Heart left ventricle (tissue), 16 donors: Measurements from ENCODE around the gene SEPTIN10. TPM values are rescaled to one million over a fixed set of nuclear protein-coding genes. Genes with fewer than 3 reads are reported as not detected.

Experiments
- ATAC-seq, 4 donors: fragments of 200-7000 bp; cut with Tn5 transposase; one replicate each; pipeline ENCODE4 v1.9.1; 2020 to 2022; ENCODE audit warnings: moderate library complexity in 4 of 4, mild to moderate bottlenecking in 3 of 4, moderate number of reproducible peaks in 1 of 4
- DNase-seq, 5 donors: peaks; one replicate each; pipeline ENCODE4 v3.0.0-alpha.2; 2020
- H3K27ac ChIP-seq, 12 donors: fragments of 200-600 bp; sonication (generic) in 4 of 12; one replicate each; pipeline versions ENCODE4 v1.5.0 to v1.8.0; 2016 to 2022; ENCODE audit warnings: mild to moderate bottlenecking in 2 of 12
- H3K27me3 ChIP-seq, 9 donors: fragments of 200-600 bp; sonication (generic) in 2 of 9; one replicate each; pipeline versions ENCODE4 v1.5.1 to v1.8.0; 2016 to 2022; ENCODE audit warnings: mild to moderate bottlenecking in 3 of 9
- H3K36me3 ChIP-seq, 9 donors: fragments of 200-600 bp; sonication (generic) in 2 of 9; one replicate each; pipeline versions ENCODE4 v1.5.0 to v1.8.0; 2018 to 2022; ENCODE audit warnings: mild to moderate bottlenecking in 2 of 9
- H3K4me1 ChIP-seq, 12 donors: fragments of 200-600 bp; sonication (generic) in 4 of 12; one replicate each; pipeline versions ENCODE4 v1.5.0 to v1.8.0; 2016 to 2022; ENCODE audit warnings: mild to moderate bottlenecking in 3 of 12
- H3K4me3 ChIP-seq, 12 donors: fragments of 200-600 bp; sonication (generic) in 4 of 12; one replicate each; pipeline versions ENCODE4 v1.5.0 to v1.8.0; 2017 to 2022; ENCODE audit warnings: mild to moderate bottlenecking in 9 of 12, moderate library complexity in 4 of 12
- H3K9me3 ChIP-seq, 12 donors: fragments of 200-600 bp; sonication (generic) in 4 of 12; one replicate each; pipeline versions ENCODE4 v1.5.0 to v1.8.0; 2016 to 2022; ENCODE audit warnings: mild to moderate bottlenecking in 1 of 12
- POLR2A ChIP-seq, 2 donors: fragments of 450-650 bp; IDR thresholded peaks; one replicate each; pipeline ENCODE4 v1.6.1; 2017; ENCODE audit warnings: antibody characterized with exemption in 2 of 2, mild to moderate bottlenecking in 2 of 2, moderate library complexity in 2 of 2
- WGBS, 4 donors: extraction: QIAGEN DNeasy Blood & Tissue Kit in 2 of 4; methylation state at CpG; one replicate each; pipeline versions ENCODE4 v1.1.5 to v1.1.7; 2013 to 2018; 5-methylcytosine and 5-hydroxymethylcytosine counted together
- intact Hi-C, 10 donors: fragments of 100-400 bp; cut with DNase I; formaldehyde crosslinking; loops; one replicate each; pipeline versions ENCODE4 v1.11.1 to v1.14.2; 2022
- polyA plus RNA-seq, 2 donors: library from polyadenylated mRNA; stranded (reverse); fragments of 200-250 nt; gene quantifications; one replicate each; pipeline ENCODE4 v1.2.3, GENCODE V29; 2013
- total RNA-seq, 9 donors: library from RNA; depleted of rRNA in 2 of 9; stranded (reverse); fragments of >200 nt in 2 of 9; fragmentation: NEBNext Ultra II Directional in 3 of 9; extraction: Animal tissue kit (Norgen Biotek cat#: 25700) in 3 of 9; gene quantifications; one replicate each; pipeline versions ENCODE4 v1.1.0 to v1.2.4, GENCODE V29; 2016 to 2023
- TF ChIP-seq, protein P1 (sequence below), 12 donors: fragments of 200-600 bp; sonication (generic) in 4 of 12; IDR thresholded peaks; one replicate each; pipeline versions ENCODE4 v1.5.0 to v1.8.0; 2018 to 2022; ENCODE audit warnings: antibody characterized with exemption in 12 of 12, mild to moderate bottlenecking in 5 of 12
- donor health status: ischemic (EF 13 %, LVEDD 7.1; RV severe dilation, severe dysfunction).
- donor health status: healthy with polysubstance abuse.
- donor health status: DM: no; HTN: yes; CAD: no.
- donor health status: DM: no; HTN: no; CAD: no.
- donor health status: ischemic (EF 25% LVEDD 6.9; RV normal size, moderate dysfunction).
- donor health status: ischemic (EF 25% LVEDD 5.7; RV mildly dilated, moderate dysfunction).
- donor health status: healthy.
- donor health status: DM: yes; HTN: yes; CAD: no.
- donor health status: ischemic (EF 35%, LVEDD 5.7; RV mildly dilated, moderate dysfunction).
- donor health status: nonischemic (EF 11% LVEDD 7.7; RV severe dilation, severe dysfunction).
- donor health status: DM: yes; HTN: yes; CAD: no.
- donor health status: PGD.
- donor health status: ischemic (EF 29% LVEDD 5.4; RV normal size, mild dysfunction).
- donor health status: nonischemic (EF 23%, LVEDD 6.1; RV moderate dilation, normal function).

The SEPTIN10 gene
- total and polyA plus RNA-seq, 11 donors = 13.5 to 84.6 (median 49.8) TPM

DNA sequence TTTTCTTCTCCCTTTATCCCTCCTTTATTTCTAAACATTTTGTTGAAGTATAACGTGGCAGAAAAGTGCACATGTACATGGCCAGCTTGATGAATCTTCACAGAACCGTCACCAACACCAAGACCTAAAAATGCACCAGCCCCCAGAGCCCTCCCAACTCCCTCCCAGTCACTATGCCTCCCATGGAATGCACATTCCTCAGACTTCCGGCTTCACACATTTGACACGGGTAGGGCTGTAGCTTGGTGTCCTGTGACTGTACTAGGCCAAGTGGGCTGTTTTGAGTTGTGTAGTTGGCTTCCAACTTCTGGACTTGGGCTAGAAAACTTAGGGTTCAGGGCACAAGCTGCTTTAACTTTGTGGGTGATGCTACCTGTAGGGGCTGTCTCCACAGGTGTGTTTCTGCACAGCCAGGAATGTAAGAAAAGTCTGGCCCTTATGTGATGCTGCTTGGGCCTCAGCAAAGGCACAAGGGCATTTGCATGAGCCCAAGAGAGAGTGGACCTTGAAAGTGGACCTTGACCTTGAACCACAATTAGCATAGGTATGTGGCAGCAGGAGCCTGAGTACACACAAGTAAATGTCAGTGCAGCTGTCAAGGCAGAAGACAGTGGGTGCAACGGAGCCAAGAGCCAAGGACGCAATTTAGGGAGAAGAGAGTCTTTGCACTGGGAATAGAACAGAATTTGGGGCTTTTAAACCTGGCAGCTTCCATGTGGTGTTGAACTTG, 78.4 kb downstream of the SEPTIN10 start:
- Histone ChIP-seq H3K4me3 (no peak overlapping the region), H3K9me3 (no peaks in the 10 kb centered on the region), H3K36me3 (no peaks in the 10 kb centered on the region), H3K27me3 (no peaks in the 10 kb centered on the region), H3K4me1 (peaks cover 0 to 12% (median under 1%) of the 10 kb centered on the region in 12 donors), H3K27ac (no peak overlapping the region)
- no peak for ATAC-seq
- TF ChIP-seq, protein P1, sequence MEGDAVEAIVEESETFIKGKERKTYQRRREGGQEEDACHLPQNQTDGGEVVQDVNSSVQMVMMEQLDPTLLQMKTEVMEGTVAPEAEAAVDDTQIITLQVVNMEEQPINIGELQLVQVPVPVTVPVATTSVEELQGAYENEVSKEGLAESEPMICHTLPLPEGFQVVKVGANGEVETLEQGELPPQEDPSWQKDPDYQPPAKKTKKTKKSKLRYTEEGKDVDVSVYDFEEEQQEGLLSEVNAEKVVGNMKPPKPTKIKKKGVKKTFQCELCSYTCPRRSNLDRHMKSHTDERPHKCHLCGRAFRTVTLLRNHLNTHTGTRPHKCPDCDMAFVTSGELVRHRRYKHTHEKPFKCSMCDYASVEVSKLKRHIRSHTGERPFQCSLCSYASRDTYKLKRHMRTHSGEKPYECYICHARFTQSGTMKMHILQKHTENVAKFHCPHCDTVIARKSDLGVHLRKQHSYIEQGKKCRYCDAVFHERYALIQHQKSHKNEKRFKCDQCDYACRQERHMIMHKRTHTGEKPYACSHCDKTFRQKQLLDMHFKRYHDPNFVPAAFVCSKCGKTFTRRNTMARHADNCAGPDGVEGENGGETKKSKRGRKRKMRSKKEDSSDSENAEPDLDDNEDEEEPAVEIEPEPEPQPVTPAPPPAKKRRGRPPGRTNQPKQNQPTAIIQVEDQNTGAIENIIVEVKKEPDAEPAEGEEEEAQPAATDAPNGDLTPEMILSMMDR (IDR thresholded peaks at IDR 0.05) = no peak
- no peak for TF ChIP-seq POLR2A (IDR thresholded peaks at IDR 0.05)
- 53 to 62% (median 59%) methylated on average over 6 of the region's 6 CpGs for WGBS, 4 donors
- intact Hi-C loops = no loop called here
- DNase-seq = no peak

DNA sequence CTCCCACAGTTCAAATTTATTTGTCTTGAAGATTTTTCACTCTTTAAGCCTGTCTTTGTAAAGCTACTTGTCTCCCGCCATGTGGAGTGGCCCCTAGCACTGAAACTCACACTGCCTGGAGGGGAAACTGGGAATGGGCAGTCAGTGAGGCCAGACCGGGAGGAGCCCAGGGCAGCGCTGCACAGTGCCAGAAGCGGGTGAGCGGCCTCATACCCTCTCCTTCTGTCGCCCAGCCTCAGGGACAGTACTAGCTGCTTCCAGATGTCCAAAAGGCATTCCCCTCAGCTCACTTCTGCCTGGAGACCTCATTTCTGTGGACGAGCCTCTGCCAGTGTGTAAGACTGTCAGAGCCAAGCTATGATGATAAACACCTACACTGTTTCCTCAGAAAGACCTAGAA, 79.9 kb downstream of the SEPTIN10 start:
- no peak overlapping the region for H3K27ac ChIP-seq
- ATAC-seq (no peak), DNase-seq (no peak)
- no peaks in the 10 kb centered on the region for H3K9me3 ChIP-seq
- H3K4me3 ChIP-seq = no peak overlapping the region
- intact Hi-C loops = no loop called here
- no peaks in the 10 kb centered on the region for H3K27me3 ChIP-seq
- TF ChIP-seq POLR2A (IDR thresholded peaks at IDR 0.05) = no peak
- TF ChIP-seq, protein P1 (IDR thresholded peaks at IDR 0.05) = no peak
- 74 to 91% (median 88%) methylated on average over 7 of the region's 7 CpGs for WGBS, 4 donors
- H3K36me3 ChIP-seq = no peaks in the 10 kb centered on the region
- H3K4me1 ChIP-seq = peaks cover 0 to 21% (median 4%) of the 10 kb centered on the region in 12 donors

DNA sequence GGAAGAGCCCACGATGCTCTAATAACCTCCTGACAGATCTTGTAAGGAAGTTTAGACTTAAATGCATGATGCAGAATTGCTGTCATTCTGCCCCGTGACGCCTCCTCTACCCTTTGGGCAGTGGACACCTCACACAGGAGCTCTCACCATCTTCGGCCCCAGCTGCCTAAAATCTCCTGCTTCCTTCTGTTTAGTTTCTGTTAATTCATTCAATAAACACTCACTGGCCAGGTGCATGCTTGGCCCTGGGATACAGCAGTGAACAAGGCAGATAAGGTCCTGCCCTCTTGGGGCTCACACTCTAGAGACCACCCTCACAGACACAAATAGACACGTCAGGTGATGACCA, 81.1 kb downstream of the SEPTIN10 start:
- H3K4me3 ChIP-seq = no peak overlapping the region
- H3K4me1 ChIP-seq = peaks cover 0 to 21% (median 4%) of the 10 kb centered on the region in 12 donors
- H3K27me3 ChIP-seq = no peaks in the 10 kb centered on the region
- ATAC-seq = no peak
- 84 to 99% (median 96%) methylated on average over 5 of the region's 5 CpGs for WGBS, 4 donors
- intact Hi-C loops = no loop called here
- no peaks in the 10 kb centered on the region for H3K36me3 ChIP-seq
- TF ChIP-seq, protein P1 (IDR thresholded peaks at IDR 0.05) = no peak
- TF ChIP-seq POLR2A (IDR thresholded peaks at IDR 0.05) = no peak
- H3K9me3 ChIP-seq = no peaks in the 10 kb centered on the region
- no peak overlapping the region for H3K27ac ChIP-seq
- DNase-seq = no peak

DNA sequence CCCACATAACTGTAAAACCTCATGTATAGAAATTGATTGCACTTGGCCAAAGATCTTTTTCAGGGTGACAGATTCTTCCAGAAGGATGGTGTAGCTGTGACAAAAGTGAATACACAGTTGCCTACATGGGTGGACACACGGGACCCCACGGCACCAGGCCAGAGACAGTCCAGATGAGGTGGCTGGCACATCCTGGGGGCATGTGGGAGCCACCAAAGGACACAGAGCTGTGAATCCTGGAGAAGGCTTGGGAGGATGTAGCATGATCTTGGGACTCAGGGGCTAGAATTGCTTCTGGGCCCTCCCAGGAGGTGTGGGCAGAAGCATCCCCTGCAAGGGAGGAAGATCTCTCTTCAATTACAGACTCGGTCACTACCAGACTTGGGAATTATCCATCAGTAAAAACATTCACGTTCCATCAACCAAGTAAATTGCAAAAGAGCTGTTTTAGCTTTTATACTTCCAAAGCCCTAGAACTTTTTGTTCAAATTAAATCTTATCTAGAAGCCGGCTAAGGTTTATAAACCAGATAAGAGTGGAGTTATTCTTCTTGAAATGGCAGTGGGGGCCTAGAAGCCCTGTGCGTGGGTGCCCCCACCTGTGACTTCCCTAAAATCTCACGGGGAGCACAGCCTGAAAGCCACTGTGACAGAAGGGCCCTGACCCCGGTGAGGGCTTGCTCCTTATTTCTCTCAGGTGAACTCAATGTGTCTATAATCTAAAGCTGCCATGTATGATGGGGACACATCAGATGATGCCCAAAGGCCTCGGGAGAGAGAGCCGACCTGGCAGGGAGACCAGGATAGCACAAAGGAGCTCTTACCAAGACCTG, 81.7 kb downstream of the SEPTIN10 start:
- no peak for ATAC-seq
- Histone ChIP-seq H3K4me1 (peaks cover 0 to 21% (median 4%) of the 10 kb centered on the region in 12 donors), H3K27me3 (no peaks in the 10 kb centered on the region), H3K27ac (no peak overlapping the region), H3K4me3 (no peak overlapping the region), H3K9me3 (no peaks in the 10 kb centered on the region), H3K36me3 (no peaks in the 10 kb centered on the region)
- DNase-seq = peak in 1 of 5 donors; percentile 2
- no peak for TF ChIP-seq POLR2A (IDR thresholded peaks at IDR 0.05)
- intact Hi-C loops = no loop called here
- 92 to 94% (median 93%) methylated on average over 9 to 10 of the region's 10 CpGs for WGBS, 4 donors
